Adrenal gland (tissue), 12 donors: ENCODE measurements around the gene BCL2L11. TPM values are rescaled to one million over a fixed set of nuclear protein-coding genes. Genes with fewer than 3 reads are reported as not detected.

Source experiments
- DNase-seq, 7 donors: peaks; one replicate each; pipeline ENCODE4 v3.0.0-alpha.2; 2019 to 2020
- H3K27ac ChIP-seq, 5 donors: fragments of 200-600 bp; sonication (generic) in 4 of 5; 1 replicate in 3 of 5; 2 replicates in 2 of 5; pipeline versions ENCODE4 v1.5.1 to v1.8.0; 2016 to 2020; ENCODE audit warnings: mild to moderate bottlenecking in 1 of 5
- H3K27me3 ChIP-seq: fragments of 200-600 bp; 2 replicates; pipeline ENCODE4 v1.8.0; 2021
- H3K36me3 ChIP-seq, 2 donors: fragments of 200-600 bp; replicated peaks in 1 of 2; 1 replicate in 1 of 2; 2 replicates in 1 of 2; pipeline versions ENCODE4 v1.5.1 to v1.8.0; 2018 to 2022
- H3K4me1 ChIP-seq, 2 donors: fragments of 200-600 bp; replicated peaks in 1 of 2; 1 replicate in 1 of 2; 2 replicates in 1 of 2; pipeline versions ENCODE4 v1.5.1 to v1.8.0; 2018 to 2021
- H3K4me3 ChIP-seq, 4 donors: fragments of 200-600 bp; sonication (generic) in 3 of 4; one replicate each; pipeline ENCODE4 v1.5.1; 2016 to 2018
- H3K9me3 ChIP-seq, 3 donors: fragments of 200-600 bp; sonication (generic) in 1 of 3; replicated peaks in 1 of 3; 1 replicate in 2 of 3; 2 replicates in 1 of 3; pipeline versions ENCODE4 v1.5.1 to v1.8.0; 2016 to 2021
- POLR2A ChIP-seq, 2 donors: fragments of 450-650 bp; IDR thresholded peaks; one replicate each; pipeline ENCODE4 v1.6.1; 2017; ENCODE audit warnings: antibody characterized with exemption in 2 of 2, mild to moderate bottlenecking in 2 of 2, moderate library complexity in 1 of 2
- WGBS, 4 donors: extraction: QIAGEN DNeasy Blood & Tissue Kit in 2 of 4; methylation state at CpG; one replicate each; pipeline versions ENCODE4 v1.1.5 to v1.1.7; 2013 to 2017; 5-methylcytosine and 5-hydroxymethylcytosine counted together
- intact Hi-C, 2 donors: fragments of 100-400 bp; cut with DNase I; formaldehyde crosslinking; loops; one replicate each; pipeline versions ENCODE4 v1.14.1 to v1.15.0; 2022 to 2023
- polyA plus RNA-seq, 3 donors: library from polyadenylated mRNA; stranded (reverse); fragments of 200-250 nt in 2 of 3; fragments of 350-450 nt in 1 of 3; fragmentation: Illumina TruSeq in 1 of 3; extraction: RNeasy Lipid Tissue Mini Kit (QIAGEN cat#74804) in 1 of 3; gene quantifications; one replicate each; pipeline ENCODE4 v1.2.3, GENCODE V29; 2013 to 2014
- total RNA-seq, 9 donors: library from RNA; depleted of rRNA in 4 of 9; stranded (reverse); fragments of >200 nt in 4 of 9; fragments of 120-200 nt in 1 of 9; fragmentation: NEBNext Ultra II Directional in 1 of 9; extraction: Animal tissue kit (Norgen Biotek cat#: 25700) in 1 of 9; gene quantifications; one replicate each; pipeline versions ENCODE4 v1.1.0 to v1.2.4, GENCODE V29; 2013 to 2023
- TF ChIP-seq, protein P1 (sequence below), 6 experiments: fragments of 450-650 bp in 4 of 6; fragments of 200-600 bp in 2 of 6; sonication (generic) in 1 of 6; IDR thresholded peaks; 1 replicate in 5 of 6; 2 replicates in 1 of 6; pipeline versions ENCODE4 v1.5.1 to v1.8.0; 2016 to 2021; ENCODE audit warnings: antibody characterized with exemption in 6 of 6, mild to moderate bottlenecking in 2 of 6, moderate library complexity in 1 of 6
- donor health status: healthy with polysubstance abuse.
- donor health status: Bipolar disorder and iron deficiency.
- donor health status: DM: yes; HTN: yes; CAD: no.
- donor health status: DM: no; HTN: no; CAD: no.
- donor health status: DM: no; HTN: no; CAD: no.
- donor health status: DM: yes; HTN: yes; CAD: no.

Gene BCL2L11
- total and polyA plus RNA-seq, 12 donors: 2.5 to 165 (median 15.7) TPM

DNA sequence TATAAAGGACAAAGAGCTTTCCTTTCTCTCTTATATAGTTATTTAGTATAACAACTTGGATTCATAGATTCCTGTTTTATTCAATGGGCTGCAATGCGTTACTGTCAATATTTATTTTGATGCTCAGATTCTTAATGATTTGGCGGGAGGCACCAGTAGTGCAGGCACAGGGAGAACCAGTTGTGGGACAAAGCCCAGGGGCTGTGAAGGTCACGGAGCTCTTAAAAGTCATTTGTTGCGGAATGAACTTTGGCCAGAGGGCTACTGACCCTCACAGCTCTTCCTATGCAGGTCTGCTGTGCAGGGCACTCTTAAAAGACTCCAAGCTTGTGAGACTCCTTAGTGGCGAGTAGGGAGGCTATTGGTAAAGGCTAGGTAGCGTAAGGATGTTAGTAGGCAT lies 34.0 kb downstream of the BCL2L11 start:
- 96 to 100% (median 98%) methylated on average over 6 of the region's 6 CpGs for WGBS, 4 donors
- H3K4me1 ChIP-seq: peaks cover 0 to 5% of the 10 kb centered on the region in 2 donors
- intact Hi-C loops: no loop called here

DNA sequence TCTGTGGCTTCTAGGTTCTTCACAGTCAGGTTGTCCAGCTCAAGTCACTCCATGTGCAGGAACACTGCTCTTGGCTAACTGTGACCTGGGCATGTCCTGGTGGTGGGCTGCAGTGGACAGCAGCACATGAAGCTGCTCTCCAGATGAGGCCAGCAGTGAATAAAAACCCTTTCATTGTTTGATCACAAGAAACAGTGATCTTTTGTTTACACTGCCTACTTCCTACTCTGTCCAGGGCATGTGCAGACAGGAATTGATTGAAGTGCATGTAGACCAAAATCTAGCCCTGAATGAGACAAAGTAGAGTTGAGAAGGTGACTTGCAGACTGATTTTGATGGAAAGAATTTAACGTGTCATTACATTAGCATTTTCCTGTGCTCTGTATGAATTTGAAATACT lies 34.9 kb downstream of the BCL2L11 start:
- WGBS, 4 donors: 74 to 91% (median 78%) methylated on average over 1 of the region's 1 CpG
- H3K27me3 ChIP-seq: no peaks in the 10 kb centered on the region
- no peak for DNase-seq
- no peaks in the 10 kb centered on the region for H3K9me3 ChIP-seq
- no peak overlapping the region for H3K4me3 ChIP-seq
- H3K4me1 ChIP-seq: peaks cover 0 to 5% of the 10 kb centered on the region in 2 donors
- H3K27ac ChIP-seq: no peak overlapping the region
- H3K36me3 ChIP-seq: peaks cover 0 to 12% of the 10 kb centered on the region in 2 donors
- intact Hi-C loops: no loop called here
- TF ChIP-seq, protein P1, sequence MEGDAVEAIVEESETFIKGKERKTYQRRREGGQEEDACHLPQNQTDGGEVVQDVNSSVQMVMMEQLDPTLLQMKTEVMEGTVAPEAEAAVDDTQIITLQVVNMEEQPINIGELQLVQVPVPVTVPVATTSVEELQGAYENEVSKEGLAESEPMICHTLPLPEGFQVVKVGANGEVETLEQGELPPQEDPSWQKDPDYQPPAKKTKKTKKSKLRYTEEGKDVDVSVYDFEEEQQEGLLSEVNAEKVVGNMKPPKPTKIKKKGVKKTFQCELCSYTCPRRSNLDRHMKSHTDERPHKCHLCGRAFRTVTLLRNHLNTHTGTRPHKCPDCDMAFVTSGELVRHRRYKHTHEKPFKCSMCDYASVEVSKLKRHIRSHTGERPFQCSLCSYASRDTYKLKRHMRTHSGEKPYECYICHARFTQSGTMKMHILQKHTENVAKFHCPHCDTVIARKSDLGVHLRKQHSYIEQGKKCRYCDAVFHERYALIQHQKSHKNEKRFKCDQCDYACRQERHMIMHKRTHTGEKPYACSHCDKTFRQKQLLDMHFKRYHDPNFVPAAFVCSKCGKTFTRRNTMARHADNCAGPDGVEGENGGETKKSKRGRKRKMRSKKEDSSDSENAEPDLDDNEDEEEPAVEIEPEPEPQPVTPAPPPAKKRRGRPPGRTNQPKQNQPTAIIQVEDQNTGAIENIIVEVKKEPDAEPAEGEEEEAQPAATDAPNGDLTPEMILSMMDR (IDR thresholded peaks at IDR 0.05): no peak
- no peak for TF ChIP-seq POLR2A (IDR thresholded peaks at IDR 0.05)

More for the DNA sequence above, 34.0 kb downstream of the BCL2L11 start:
- TF ChIP-seq POLR2A (IDR thresholded peaks at IDR 0.05): no peak
- TF ChIP-seq, protein P1 (IDR thresholded peaks at IDR 0.05): no peak
- no peak overlapping the region for H3K4me3 ChIP-seq
- DNase-seq: no peak
- peaks cover 0 to 12% of the 10 kb centered on the region in 2 donors for H3K36me3 ChIP-seq
- H3K27ac ChIP-seq: no peak overlapping the region
- H3K9me3 ChIP-seq: no peaks in the 10 kb centered on the region
- no peaks in the 10 kb centered on the region for H3K27me3 ChIP-seq

DNA sequence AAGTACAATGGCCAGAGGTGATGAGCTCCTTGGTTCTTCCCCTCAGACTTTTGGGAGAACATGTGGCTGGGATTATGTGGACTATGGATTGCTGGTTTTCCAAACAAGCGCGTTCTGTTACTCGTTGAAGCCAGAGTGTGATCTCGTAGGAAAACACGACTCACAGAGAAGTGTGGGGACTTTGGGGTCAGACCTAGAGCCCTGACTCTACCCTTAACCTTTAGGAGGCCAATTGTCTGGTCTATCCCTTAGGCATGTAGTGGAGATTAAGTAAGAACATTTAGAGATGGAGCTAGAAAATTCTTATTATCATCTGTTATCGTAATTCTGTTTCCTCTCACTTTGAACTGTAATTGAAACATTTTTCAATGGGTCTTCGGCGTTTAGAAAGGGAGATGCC lies 35.8 kb downstream of the BCL2L11 start:
- no peak for DNase-seq
- Histone ChIP-seq H3K27me3 (no peaks in the 10 kb centered on the region), H3K4me1 (peaks cover 0 to 5% of the 10 kb centered on the region in 2 donors), H3K27ac (no peak overlapping the region), H3K9me3 (no peaks in the 10 kb centered on the region), H3K36me3 (peaks cover 0 to 12% of the 10 kb centered on the region in 2 donors), H3K4me3 (no peak overlapping the region)
- TF ChIP-seq POLR2A (IDR thresholded peaks at IDR 0.05): no peak
- TF ChIP-seq, protein P1 (IDR thresholded peaks at IDR 0.05): no peak
- 92 to 97% (median 94%) methylated on average over 8 of the region's 8 CpGs for WGBS, 4 donors
- intact Hi-C loops: no loop called here

DNA sequence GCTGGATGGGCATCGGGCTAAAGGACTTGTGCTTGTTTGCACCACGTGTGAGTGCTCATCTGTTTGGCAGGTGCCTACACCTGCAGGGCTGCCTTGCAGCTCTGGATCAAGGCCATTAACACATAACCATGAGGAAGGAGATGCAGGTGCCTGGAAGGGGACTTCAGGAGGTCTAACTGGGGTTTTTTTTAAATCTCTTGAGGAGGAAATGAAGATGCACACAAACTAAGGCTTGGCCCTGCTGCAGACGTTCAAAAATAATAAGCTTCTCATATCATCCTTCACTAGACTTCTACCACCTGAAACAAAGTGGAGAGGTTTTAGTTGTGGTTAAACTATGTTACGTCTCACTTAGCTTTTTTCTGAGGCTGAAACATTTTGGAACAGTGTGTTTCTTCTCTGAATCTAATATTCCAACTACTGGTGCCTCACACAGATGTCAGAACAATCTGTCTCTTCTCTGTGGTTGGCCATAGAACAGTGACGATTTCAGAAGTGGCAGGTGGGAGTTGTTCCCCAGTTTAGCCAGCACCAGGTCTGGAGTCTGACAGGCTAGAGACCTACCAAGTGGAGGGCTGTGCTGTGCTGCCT lies 36.5 kb downstream of the BCL2L11 start:
- no peak for DNase-seq
- Histone ChIP-seq H3K27ac (no peak overlapping the region), H3K4me1 (peaks cover 0 to 4% of the 10 kb centered on the region in 2 donors), H3K36me3 (peaks cover 0 to 9% of the 10 kb centered on the region in 2 donors), H3K9me3 (no peaks in the 10 kb centered on the region), H3K4me3 (no peak overlapping the region), H3K27me3 (no peaks in the 10 kb centered on the region)
- TF ChIP-seq POLR2A (IDR thresholded peaks at IDR 0.05): no peak
- TF ChIP-seq, protein P1 (IDR thresholded peaks at IDR 0.05): no peak
- WGBS, 4 donors: 87 to 90% (median 88%) methylated on average over 5 of the region's 5 CpGs
- intact Hi-C loops: no loop called here
